Measurements from ENCODE around the gene GLTPD2.

The GLTPD2 gene

GRCh38 chr17:4769628-4770027, 19.1 kb upstream of the GLTPD2 start:
- no peak for TF ChIP-seq CTCF (IDR thresholded peaks at IDR 0.05)
- no peak overlapping the region for H3K27ac ChIP-seq
- no peak for DNase-seq (ENCODE audit: low spot score)
- H3K4me3 ChIP-seq: no peak overlapping the region

GRCh38 chr17:4771519-4772234, 17.1 kb upstream of the GLTPD2 start, which contains the start of gene TM4SF5:
Gene TM4SF5 (plus strand): TSS chr17:4771886. CDS start chr17:4771923, 37 bp downstream.
- TF ChIP-seq CTCF (IDR thresholded peaks at IDR 0.05): no peak
- DNase-seq (ENCODE audit: low spot score): no peak
- Histone ChIP-seq H3K27ac (no peak within 1 kb of the TSS), H3K4me3 (no peak within 1 kb of the TSS)

GRCh38 chr17:4772235-4772613, 16.5 kb upstream of the GLTPD2 start:
- Histone ChIP-seq H3K27ac (no peak overlapping the region), H3K4me3 (no peak overlapping the region)
- DNase-seq (ENCODE audit: low spot score): no peak
- TF ChIP-seq CTCF (IDR thresholded peaks at IDR 0.05): no peak

GRCh38 chr17:4777969-4778760, 10.6 kb upstream of the GLTPD2 start:
- Histone ChIP-seq H3K4me3 (no peak overlapping the region), H3K27ac (no peak overlapping the region)
- no peak for DNase-seq (ENCODE audit: low spot score)
- TF ChIP-seq CTCF (IDR thresholded peaks at IDR 0.05): no peak

GRCh38 chr17:4780325-4780955, 8.3 kb upstream of the GLTPD2 start:
- H3K27ac ChIP-seq: no peak overlapping the region
- no peak for TF ChIP-seq CTCF (IDR thresholded peaks at IDR 0.05)
- DNase-seq (ENCODE audit: low spot score): no peak
- no peak overlapping the region for H3K4me3 ChIP-seq

GRCh38 chr17:4782652-4783051, 6.1 kb upstream of the GLTPD2 start:
- no peak for DNase-seq (ENCODE audit: low spot score)
- no peak overlapping the region for H3K27ac ChIP-seq
- H3K4me3 ChIP-seq: no peak overlapping the region
- no peak for TF ChIP-seq CTCF (IDR thresholded peaks at IDR 0.05)
